Measurements from ENCODE around the gene ARMC5. TPM values are rescaled to one million over a fixed set of nuclear protein-coding genes. Genes with fewer than 3 reads are reported as not detected.
"Not testable (repeated sequence)": the region's sequence is repeated elsewhere in the genome, so short reads cannot be mapped to it uniquely, and the experiment has no call there.

Gene ARMC5
- total and polyA plus RNA-seq, 9 donors = 2.2 to 16.1 (median 11.0) TPM

DNA sequence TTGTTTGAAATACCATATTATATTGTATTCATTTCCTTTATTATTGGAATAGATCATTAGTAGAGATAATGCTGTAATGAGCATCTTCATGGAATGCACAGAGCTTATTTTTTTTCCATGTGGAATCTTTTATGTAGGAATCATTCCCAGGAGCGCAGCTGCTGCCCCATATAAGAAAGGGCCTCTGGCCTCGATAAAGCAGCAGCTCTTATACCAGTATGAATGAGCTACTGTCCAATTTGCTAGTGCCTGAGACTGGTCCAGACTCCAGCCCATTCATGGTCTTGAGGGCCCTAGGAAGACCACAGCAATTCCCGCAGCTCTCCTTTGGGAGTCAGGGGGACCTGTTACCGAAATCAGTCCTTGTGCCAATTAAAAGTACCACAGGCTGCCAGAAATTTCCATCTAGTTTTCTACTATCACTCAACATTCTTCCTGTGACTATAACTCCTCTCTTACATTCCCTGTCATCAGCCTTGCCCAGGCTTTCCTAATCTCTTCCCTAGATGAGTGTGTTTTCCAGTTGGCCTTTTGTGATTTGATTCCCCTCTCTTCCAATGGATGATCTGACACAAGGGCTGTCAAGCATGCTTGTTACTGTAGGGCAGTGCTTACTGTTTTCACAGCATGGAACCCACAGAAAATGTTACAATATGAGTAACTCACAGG, 18.7 kb upstream of the ARMC5 start:
- Histone ChIP-seq H3K4me1 (ENCODE audit: insufficient read depth) (no peaks in the 10 kb centered on the region), H3K4me3 (no peak overlapping the region), H3K27ac (no peak overlapping the region), H3K9me3 (no peaks in the 10 kb centered on the region), H3K36me3 (no peaks in the 10 kb centered on the region), H3K27me3 (no peaks in the 10 kb centered on the region)
- intact Hi-C loops (cut with DNase I) = loop anchor here (5.0 to 10.0 kb wide), 3 partner anchors 258 to 456 kb away; partner anchors contain the start of genes HSD3B7 (in 4 of the 4) and FUS (in 1 of the 4)
- TF ChIP-seq EP300 (IDR thresholded peaks at IDR 0.05) (no peak), POLR2A (IDR thresholded peaks at IDR 0.05) (no peak)
- TF ChIP-seq, protein P1, sequence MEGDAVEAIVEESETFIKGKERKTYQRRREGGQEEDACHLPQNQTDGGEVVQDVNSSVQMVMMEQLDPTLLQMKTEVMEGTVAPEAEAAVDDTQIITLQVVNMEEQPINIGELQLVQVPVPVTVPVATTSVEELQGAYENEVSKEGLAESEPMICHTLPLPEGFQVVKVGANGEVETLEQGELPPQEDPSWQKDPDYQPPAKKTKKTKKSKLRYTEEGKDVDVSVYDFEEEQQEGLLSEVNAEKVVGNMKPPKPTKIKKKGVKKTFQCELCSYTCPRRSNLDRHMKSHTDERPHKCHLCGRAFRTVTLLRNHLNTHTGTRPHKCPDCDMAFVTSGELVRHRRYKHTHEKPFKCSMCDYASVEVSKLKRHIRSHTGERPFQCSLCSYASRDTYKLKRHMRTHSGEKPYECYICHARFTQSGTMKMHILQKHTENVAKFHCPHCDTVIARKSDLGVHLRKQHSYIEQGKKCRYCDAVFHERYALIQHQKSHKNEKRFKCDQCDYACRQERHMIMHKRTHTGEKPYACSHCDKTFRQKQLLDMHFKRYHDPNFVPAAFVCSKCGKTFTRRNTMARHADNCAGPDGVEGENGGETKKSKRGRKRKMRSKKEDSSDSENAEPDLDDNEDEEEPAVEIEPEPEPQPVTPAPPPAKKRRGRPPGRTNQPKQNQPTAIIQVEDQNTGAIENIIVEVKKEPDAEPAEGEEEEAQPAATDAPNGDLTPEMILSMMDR (IDR thresholded peaks at IDR 0.05) = no peak
- WGBS, 3 donors = 54 to 67% (median 59%) methylated on average over 4 of the region's 4 CpGs
- DNase-seq = no peak

DNA sequence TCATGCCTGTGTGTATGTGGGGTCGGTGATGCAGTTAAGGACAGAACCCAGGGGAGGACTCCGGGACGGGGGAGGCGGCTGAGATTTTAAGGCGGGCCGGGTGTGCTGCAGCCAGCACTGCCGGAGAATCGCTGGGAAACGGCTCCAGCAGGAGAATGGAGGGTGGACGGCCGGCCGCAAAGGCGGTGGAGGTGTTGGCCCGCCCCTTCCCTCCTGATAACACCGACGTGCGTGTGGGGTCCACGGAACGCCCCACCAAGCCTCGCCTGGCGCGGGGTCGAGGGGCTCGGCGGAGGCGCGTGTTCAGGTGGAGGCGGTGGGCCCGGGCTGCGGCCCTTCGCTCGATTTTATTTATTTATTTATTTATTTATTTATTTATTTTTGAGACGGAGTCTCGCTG, 17.3 kb upstream of the ARMC5 start:
- intact Hi-C loops (cut with DNase I) = loop anchor here (5.0 to 10.0 kb wide), 3 partner anchors 260 to 457 kb away; partner anchors contain the start of genes HSD3B7 (in 4 of the 4) and FUS (in 1 of the 4)
- peak in 4 of 5 donors; percentile 27 to 64 (median 53) for DNase-seq
- H3K9me3 ChIP-seq = no peaks in the 10 kb centered on the region
- no peak for TF ChIP-seq POLR2A (IDR thresholded peaks at IDR 0.05)
- no peak for TF ChIP-seq EP300 (IDR thresholded peaks at IDR 0.05)
- TF ChIP-seq, protein P1 (IDR thresholded peaks at IDR 0.05) = no peak
- H3K27ac ChIP-seq = no peak overlapping the region
- H3K4me3 ChIP-seq = peak overlapping the region; percentile 63
- H3K27me3 ChIP-seq = no peaks in the 10 kb centered on the region
- H3K36me3 ChIP-seq = no peaks in the 10 kb centered on the region
- WGBS, 3 donors = 15 to 40% (median 26%) methylated on average over 34 of the region's 34 CpGs
- no peaks in the 10 kb centered on the region for H3K4me1 ChIP-seq (ENCODE audit: insufficient read depth)

DNA sequence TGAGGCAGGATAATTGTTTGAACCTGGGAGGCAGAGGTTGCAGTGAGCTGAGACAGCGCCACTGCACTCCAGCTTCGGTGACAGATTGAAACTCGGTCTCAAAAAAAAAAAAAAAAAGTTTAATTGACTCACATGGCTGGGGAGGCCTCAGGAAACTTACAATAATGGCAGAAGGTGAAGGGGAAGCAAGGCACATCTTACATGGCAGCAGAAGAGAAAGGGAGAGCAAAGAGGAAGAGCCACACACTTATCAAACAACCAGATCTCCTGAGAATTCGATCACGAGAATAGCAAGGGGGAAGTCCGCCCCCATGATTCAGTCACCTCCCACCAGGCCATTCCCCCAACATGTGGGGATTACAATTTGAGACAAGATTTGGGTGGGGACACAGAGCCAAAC, 13.4 kb upstream of the ARMC5 start:
- H3K9me3 ChIP-seq; H3K27me3 ChIP-seq; H3K36me3 ChIP-seq; H3K4me1 ChIP-seq (ENCODE audit: insufficient read depth); H3K27ac ChIP-seq; DNase-seq; H3K4me3 ChIP-seq: not testable (repeated sequence)
- intact Hi-C loops (cut with DNase I) = loop anchor here in 1 of 4 donors (10.0 kb wide), 1 partner anchor 461 kb away; the partner anchor contains the start of gene HSD3B7
- WGBS, 3 donors = 74 to 76% (median 75%) methylated on average over 6 of the region's 6 CpGs

DNA sequence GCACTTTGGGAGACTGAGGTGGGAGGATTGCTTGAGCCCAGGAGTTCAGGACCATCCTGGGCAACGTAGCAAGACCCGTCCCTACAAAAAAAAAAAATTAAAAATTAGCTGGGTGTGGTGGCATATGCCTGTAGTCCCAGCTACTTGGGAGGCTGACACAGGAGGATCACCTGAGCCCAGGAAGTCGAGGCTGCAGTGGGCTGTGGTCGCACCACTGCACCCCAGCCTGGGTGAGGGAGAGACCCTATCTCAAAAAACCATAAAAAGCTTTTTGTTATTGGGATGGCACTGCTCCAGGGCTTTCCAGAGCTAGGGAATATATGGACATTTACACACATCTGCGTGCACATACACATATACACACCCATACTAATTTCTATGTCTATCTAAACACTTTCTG, 8.1 kb upstream of the ARMC5 start:
- TF ChIP-seq POLR2A (IDR thresholded peaks at IDR 0.05) (no peak), EP300 (IDR thresholded peaks at IDR 0.05) (no peak)
- TF ChIP-seq, protein P1 (IDR thresholded peaks at IDR 0.05) = no peak
- Histone ChIP-seq H3K27ac (peak overlapping the region in 1 of 2 donors; percentile 29), H3K4me1 (ENCODE audit: insufficient read depth) (peaks cover 20% of the 10 kb centered on the region), H3K4me3 (no peak overlapping the region), H3K36me3 (no peaks in the 10 kb centered on the region), H3K9me3 (no peaks in the 10 kb centered on the region), H3K27me3 (no peaks in the 10 kb centered on the region)
- intact Hi-C loops (cut with DNase I) = loop anchor here in 1 of 4 donors (10.0 kb wide), 1 partner anchor 424 kb away; the partner anchor contains the start of gene ZNF267
- DNase-seq = peak in 1 of 5 donors; percentile 24
- 81 to 90% (median 86%) methylated on average over 5 of the region's 5 CpGs for WGBS, 3 donors
